SH-SY5Y (cell line): ENCODE results near the gene MBD2.

Source experiments
- GATA2 ChIP-seq: IDR thresholded peaks from 2 replicates; pipeline ENCODE4 v1.6.1; 2011; ENCODE audit warnings: mild to moderate bottlenecking, low read depth, low read length
- GATA3 ChIP-seq: IDR thresholded peaks from 2 replicates; pipeline ENCODE4 v1.6.1; 2011; ENCODE audit warnings: low read depth, mild to moderate bottlenecking, low read length, moderate library complexity

MBD2 gene

DNA sequence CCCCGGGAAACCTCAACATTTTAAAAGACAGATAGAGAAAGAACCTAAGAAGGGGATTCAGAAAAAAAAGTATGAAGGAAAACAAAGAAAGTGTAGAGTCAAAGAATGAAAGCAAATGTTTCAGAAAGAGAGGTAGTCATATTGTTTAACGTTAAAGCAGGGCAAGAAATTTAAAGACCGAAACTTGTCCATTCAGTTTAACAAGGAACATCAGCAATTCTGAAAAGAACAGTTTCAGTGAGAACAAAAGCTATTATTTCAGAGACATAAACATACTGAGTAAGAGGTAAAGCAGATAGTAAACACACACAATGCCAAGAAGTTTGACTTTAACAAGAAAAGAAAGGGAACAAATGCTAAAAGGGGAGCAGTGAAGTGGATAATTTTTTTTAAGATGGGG is 41.1 kb downstream of the MBD2 start:
- no peak for TF ChIP-seq GATA3
- TF ChIP-seq GATA2 = no peak

DNA sequence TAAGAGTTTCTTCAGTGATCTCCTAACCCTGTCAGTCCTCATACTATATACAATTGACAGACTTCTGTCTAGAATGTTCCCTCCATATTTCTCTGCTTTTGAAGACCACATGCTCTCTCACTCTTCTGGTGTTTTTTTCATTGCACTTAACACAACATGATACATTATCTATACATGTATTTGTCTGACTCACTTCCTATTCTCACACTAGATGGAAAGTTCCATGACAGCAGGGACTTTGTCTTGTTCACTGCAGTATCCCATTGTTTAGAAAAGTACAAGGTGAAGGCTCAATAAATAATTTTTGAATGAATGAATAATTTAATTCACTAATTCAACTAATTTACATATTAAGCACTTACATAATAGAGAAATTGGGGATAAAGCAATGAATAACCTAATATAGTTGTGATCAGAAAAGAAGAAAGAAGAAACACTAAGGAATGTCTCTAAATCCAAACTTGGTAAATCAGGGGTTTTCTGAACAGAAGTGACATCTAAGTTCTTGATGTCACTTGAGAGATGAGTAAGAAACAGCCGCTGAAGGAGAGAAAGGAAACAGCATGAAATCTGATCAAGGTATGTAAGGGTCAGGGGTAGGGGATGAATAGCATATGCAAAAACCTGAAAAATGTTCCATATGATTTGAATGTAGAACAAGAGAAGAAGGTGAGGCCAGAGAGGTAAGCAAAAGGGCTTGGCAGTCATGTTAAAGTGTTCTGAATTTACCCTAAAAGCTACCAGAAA is 42.4 kb downstream of the MBD2 start:
- TF ChIP-seq GATA3 (no peak), GATA2 (no peak)

DNA sequence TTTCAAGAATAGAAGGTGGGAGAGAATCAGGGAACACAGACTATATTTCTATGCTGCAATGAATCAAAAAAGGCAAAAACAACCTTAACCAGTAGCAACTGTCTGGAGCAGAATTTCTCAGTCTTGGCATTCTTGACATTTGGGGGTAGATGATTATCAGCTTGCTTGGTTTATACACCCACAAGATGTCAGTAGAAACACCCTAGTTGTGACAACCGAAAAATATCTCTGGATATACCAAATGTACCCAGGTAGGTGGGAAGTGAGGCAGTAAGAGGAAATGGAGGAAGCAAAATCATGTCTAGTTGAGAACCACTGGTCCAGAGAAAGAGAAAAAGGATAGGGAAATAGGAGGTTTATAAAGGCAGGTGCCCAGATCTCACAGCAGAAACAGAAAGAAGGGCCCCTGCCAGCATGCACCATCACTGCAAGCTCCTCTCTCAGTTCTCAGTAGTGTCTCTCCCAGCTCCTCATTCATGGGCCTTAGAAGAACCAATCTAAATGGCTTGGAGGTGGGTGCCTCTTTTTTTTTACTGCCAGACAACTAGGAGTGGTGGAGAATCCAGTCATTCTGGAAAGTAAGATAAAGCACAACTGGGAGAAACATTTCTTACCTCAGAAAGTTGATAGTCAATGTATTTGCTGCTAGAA is 50.4 kb downstream of the MBD2 start:
- TF ChIP-seq GATA3 (no peak), GATA2 (no peak)

DNA sequence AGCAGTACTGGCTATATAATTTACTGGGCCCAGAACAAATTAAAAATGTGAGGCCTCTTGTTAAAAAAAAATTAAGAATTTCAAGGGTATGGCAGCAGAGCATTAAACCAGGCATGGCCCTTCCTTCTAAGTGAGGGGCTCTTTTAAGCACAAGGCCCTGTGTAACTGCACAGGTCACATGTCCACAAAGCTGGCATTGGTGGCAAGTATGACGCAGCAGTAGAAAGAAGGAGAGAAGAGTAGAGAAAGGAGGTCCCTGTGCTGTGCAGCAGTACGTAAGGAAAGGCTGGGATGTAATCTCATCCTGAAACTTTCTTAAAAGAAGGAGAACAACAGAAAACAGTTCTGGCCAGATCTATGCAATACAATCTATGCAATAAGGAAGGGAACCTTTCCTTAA is 51.2 kb downstream of the MBD2 start:
- TF ChIP-seq GATA2 = no peak
- no peak for TF ChIP-seq GATA3

DNA sequence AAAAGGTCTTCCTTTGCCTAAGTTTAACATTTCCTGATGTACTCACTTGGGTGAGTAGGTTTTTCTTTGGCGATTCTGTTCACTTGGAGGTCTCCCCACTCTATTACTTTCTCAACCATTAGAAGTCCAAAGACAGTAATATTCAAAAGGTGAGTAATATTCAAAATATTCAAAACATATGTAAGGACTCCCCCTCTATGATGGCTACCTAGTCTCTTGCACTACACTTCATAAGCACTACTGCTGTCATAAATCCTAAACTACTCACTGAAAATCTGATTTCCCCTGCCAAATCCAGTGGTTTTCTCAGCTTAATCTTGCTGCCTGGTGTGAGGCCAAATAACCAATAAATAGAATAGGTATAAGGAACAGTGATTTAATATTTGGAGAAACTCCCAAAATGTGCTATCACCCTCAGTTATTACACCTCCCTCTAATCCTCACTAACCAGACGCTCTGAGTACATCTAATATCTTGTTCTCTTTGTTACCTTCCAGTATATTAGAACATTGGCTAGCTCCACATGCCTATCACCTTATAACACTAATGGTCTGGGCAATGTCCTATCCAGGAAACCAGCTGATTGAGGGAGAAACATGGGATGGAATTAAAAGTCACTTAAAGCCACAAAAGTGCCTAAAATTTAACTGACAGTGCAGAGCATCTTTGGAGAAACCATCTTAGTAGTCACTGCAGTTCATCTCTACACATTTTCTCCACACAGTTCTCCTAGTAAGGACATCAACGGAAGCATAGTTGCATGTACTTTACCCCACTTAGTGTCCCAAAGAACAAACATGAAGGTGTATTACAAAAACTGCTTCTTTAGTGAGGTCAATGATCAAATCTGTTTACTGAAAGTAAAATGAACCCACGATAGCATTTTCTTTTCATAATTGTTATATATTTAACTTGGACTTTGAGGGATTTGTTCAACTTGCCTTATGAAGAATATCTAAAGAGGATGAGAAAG is 54.8 kb downstream of the MBD2 start:
- no peak for TF ChIP-seq GATA2
- no peak for TF ChIP-seq GATA3

DNA sequence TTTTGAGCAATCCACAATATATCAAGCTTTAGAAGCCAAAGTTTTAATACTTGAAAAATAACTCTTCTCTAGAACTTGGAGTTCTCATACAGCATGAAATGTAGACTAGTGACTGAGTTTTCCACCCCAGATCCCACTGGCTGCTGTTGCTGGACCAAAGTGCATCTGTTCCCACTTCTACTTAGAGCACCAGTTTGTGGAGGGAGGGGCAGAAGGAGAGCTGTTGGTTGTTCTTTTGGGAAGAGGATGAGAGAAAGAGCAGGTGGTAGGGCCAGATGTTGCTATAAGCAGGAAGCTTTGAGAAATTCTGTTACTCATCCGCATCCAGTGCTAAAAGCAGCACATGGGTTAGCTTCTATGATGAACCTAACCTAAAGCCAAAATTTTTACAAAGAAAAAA is 59.0 kb downstream of the MBD2 start:
- TF ChIP-seq GATA3 (no peak), GATA2 (no peak)

DNA sequence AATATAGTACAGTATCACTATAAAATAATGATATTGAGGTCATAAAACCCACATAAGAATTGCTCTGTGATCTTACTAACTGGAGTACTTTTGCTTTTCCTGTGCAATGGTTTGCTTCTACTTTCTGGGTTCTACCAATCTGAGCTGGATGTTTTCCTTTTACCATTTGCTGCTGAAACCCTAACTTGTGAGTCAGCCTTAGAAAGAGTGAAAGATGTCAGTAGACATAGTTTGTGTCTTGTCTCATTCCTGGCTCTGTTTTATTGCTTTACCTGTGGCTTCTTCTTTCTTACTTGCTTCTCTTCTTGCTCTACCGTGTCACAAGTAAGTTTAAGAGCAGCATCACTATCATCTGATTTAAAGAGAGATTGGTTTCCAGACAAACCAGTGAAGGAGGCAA is 61.0 kb downstream of the MBD2 start:
- no peak for TF ChIP-seq GATA2

DNA sequence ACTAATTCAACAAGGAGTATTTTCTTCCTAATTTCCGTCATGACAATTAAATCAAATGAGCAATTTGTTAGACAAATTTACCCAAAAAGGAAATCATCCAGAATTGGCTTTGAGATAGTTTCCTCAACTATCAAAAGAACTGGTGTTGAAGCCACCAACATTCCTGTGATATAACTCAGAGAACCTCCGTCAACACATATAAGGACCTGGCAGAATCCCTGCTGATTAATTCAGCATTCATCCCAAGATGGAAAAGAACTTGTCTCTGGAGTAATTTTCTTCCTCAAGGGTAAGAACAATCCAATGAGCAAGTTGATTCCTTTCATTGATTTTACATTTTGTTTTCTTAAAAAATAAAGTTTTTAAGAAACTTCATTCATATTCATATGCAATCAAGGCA is 62.0 kb downstream of the MBD2 start:
- TF ChIP-seq GATA3 (no peak), GATA2 (no peak)

DNA sequence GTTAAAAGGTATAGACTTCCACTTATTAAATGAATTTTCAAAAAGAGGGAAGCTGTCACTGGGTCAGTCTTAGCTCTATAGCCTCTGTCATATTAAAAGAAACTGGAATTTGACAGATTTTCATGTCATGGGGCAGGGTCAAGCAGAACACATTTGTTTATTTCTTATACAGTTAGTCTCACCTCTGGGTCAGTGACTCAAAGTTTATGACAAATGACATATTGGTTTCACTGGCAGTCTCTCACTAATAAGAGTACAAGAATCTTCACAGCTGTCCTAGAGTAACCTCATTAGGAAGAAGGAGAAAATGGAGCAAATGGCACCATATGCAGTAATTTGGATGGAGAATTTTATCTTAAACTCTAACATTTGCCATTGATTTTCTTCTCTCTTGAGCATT is 63.2 kb downstream of the MBD2 start:
- TF ChIP-seq GATA2 = no peak

DNA sequence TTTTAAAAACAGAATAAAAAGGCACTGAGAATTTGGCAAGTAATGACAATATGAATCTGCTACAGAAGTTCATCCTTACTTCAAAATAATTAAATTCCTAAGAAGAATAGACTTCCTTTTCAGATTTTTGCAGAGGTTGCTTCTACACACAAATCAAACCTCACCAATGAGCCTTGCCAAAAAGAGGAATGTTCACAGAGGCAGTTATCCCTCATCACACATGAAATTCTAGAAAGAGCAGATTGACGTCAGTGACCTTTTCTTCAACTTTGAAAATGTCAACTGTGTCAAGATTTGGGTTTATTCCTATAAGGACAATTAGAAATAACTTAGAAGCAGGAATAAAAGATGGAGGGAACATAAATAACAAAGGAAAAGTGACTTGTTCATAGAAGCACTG is 64.6 kb downstream of the MBD2 start:
- TF ChIP-seq GATA3 (no peak), GATA2 (no peak)

DNA sequence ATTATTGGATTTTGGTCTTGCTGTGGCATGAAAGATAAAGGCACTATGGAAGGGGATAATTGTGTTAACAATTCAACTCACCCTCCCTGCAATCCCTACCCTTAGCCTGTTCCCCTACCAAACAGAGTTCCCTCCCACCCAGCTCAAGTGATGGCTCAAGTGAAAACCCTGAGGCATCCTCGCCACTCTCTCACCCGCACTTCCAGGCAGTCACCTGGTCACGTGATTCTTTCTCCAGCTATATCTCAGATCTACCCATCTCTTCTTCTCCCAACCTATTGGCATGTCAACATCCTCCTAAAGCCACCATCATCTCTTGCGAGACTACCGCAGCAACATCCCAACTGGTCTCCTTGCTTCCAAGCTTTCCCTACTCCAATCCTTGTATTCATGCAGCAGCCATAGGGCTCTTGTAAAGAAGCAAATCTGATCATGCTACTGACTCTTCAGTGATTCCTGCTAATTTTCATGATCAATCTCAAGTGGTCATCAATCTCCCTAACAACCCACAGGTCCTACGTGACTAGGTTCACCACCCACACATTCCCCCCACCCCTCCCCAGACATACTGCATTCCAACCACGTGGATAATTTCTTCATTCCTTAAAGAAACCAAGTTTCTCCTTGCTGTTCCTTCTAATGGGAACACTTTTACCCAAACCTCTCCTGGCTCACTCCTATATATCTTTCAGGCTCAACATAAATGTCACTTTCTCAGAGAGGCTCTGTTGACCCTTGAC is 66.7 kb downstream of the MBD2 start:
- no peak for TF ChIP-seq GATA2
- TF ChIP-seq GATA3 = no peak

DNA sequence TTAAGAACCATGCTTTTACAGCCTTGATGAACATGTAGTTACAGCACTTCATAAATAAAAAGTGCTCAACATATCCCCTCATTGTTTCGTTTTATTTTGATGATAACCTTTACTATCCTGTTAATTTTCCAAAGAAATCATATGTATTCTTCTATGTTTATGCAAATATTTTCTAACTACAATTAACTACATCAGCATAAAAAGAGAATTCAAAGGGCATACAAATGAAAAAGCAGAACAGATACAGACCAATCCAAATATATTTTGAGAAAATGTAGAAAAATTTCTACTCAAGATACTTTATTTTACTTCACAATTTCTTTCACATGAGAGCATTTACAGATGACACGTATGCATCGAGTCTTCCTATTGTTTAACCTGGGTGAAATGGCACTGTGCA is 69.1 kb downstream of the MBD2 start:
- TF ChIP-seq GATA3 (no peak), GATA2 (no peak)

DNA sequence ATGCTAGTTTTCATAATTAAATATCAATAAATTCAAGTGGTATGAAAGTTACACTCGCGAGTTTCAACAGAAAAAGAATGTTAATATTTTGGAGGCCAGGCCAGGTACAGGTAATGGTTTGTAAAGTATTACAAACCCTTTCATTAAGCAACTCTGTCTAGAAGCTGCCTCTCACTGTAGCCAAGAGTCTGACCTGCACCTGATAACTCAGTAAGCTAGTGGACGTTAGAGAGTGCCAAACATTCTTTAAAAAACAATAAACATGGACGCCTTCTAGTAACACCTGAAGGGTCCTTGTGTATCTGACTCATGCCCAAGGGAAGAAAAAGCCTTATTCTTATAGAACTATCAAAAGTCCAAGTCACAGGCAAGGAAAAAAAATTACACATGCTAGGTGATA is 70.2 kb downstream of the MBD2 start:
- TF ChIP-seq GATA3 (no peak), GATA2 (no peak)

DNA sequence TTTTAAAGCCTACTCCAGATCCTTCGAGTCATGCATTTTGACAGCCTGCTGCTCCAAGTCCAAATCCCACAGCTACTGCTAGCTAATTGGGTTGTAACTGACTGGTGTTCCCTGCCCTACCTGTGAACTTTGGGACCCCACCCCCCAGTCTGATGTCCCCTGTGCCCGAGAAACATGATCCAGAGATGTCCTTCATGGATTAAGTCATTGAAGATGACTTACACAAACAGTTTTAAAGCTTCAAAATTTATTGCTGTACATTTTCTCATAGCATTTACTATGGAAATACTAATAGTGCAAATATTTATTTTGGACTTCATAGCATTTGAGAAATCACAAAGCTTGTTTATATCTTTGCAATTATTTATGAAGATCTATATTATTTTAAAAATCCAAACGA is 73.1 kb downstream of the MBD2 start:
- TF ChIP-seq GATA2 = no peak
- TF ChIP-seq GATA3 = no peak

DNA sequence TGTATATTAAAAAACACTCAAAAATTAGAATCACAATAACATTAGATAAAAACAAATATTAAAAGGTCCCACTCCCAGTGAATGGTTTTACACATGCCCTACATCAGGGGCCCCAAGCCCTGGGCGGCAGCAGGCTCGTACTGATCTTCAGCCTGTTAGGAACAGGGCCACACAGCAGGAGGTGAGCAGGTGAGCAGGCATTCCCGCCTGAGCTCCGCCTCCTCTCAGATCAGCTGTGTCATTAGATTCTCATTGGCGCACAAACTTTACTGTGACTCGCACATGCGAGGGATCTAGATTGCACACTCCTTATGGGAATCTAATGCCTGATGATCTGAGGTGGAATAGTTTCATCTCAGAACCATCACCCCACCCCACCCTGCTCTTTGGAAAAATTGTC is 74.2 kb downstream of the MBD2 start:
- TF ChIP-seq GATA3 (no peak), GATA2 (no peak)
